G401 (cell line): ENCODE measurements around the gene RASL12. TPM values are rescaled to one million over a fixed set of nuclear protein-coding genes. Genes with fewer than 3 reads are reported as not detected.
"Not testable (repeated sequence)": the region's sequence is repeated elsewhere in the genome, so short reads cannot be mapped to it uniquely, and the experiment has no call there.

Source experiments
- DNase-seq: peaks from one replicate; pipeline ENCODE4 v3.0.0-alpha.2; 2015; ENCODE audit warnings: low spot score
- in situ Hi-C: cut with HindIII; loops from 2 replicates; pipeline ENCODE4 v1.10.0; 2016; ENCODE audit warnings: low sequenced_read_pairs, mixed read lengths
- total RNA-seq: library from RNA; depleted of rRNA; stranded (reverse); fragments of >200 nt; shearing (Covaris generic); gene quantifications from 2 replicates; pipeline ENCODE4 v1.2.3, GENCODE V29; 2014

The RASL12 gene
- total RNA-seq, 1 experiment from 2014 or later: not detected

- in situ Hi-C loops: no loop called here
- DNase-seq: no peak
Measured at GRCh38 chr15:65040461-65040860, 27.3 kb downstream of the RASL12 start.

GRCh38 chr15:65038836-65039235 is 29.0 kb downstream of the RASL12 start:
- DNase-seq: no peak
- in situ Hi-C loops: no loop called here

- in situ Hi-C loops: no loop called here
- DNase-seq: no peak
Measured at GRCh38 chr15:65038428-65038827, 29.4 kb downstream of the RASL12 start.

- in situ Hi-C loops: no loop called here
- no peak for DNase-seq
Measured at GRCh38 chr15:65037309-65037708, 30.5 kb downstream of the RASL12 start.

GRCh38 chr15:65034719-65035118 is 33.1 kb downstream of the RASL12 start:
- DNase-seq: no peak
- in situ Hi-C loops: no loop called here

GRCh38 chr15:65033659-65034269 is 34.0 kb downstream of the RASL12 start:
- peak; percentile 45 for DNase-seq
- in situ Hi-C loops: no loop called here

- peak; percentile 75 for DNase-seq
- in situ Hi-C loops: no loop called here
Measured at GRCh38 chr15:65032801-65033537, 34.8 kb downstream of the RASL12 start.

GRCh38 chr15:65029736-65030208 is 38.0 kb downstream of the RASL12 start:
- in situ Hi-C loops: no loop called here
- no peak for DNase-seq

GRCh38 chr15:65028921-65029735 is 38.7 kb downstream of the RASL12 start, which contains the start of gene MTFMT:
Gene MTFMT, minus strand, starts transcription at chr15:65029639. Its CDS starts 26 bp downstream, at chr15:65029613.
- in situ Hi-C loops: no loop called here

GRCh38 chr15:65028338-65028737 is 39.5 kb downstream of the RASL12 start:
- in situ Hi-C loops: no loop called here

More at GRCh38 chr15:65028921-65029735, 38.7 kb downstream of the RASL12 start, which contains the start of gene MTFMT:
- DNase-seq: peak; percentile 88

GRCh38 chr15:65027593-65027992 is 40.2 kb downstream of the RASL12 start:
- in situ Hi-C loops: no loop called here

More at GRCh38 chr15:65028338-65028737, 39.5 kb downstream of the RASL12 start:
- peak; percentile 8 for DNase-seq

GRCh38 chr15:65026756-65027155 is 41.0 kb downstream of the RASL12 start:
- DNase-seq: no peak
- in situ Hi-C loops: no loop called here

More at GRCh38 chr15:65027593-65027992, 40.2 kb downstream of the RASL12 start:
- DNase-seq: no peak

GRCh38 chr15:65021488-65021887 is 46.3 kb downstream of the RASL12 start:
- DNase-seq: no peak
- in situ Hi-C loops: no loop called here

- no peak for DNase-seq
- in situ Hi-C loops: no loop called here
Measured at GRCh38 chr15:65020419-65020818, 47.4 kb downstream of the RASL12 start.

GRCh38 chr15:65011198-65011597 is 56.6 kb downstream of the RASL12 start:
- in situ Hi-C loops, DNase-seq: not testable (repeated sequence)

- no peak for DNase-seq
- in situ Hi-C loops: no loop called here
Measured at GRCh38 chr15:65008983-65009382, 58.8 kb downstream of the RASL12 start.

- in situ Hi-C loops: no loop called here
- DNase-seq: no peak
Measured at GRCh38 chr15:65006876-65007275, 60.9 kb downstream of the RASL12 start.

GRCh38 chr15:65004993-65005392 is 62.8 kb downstream of the RASL12 start:
- in situ Hi-C loops: no loop called here

More at GRCh38 chr15:65004993-65005392, 62.8 kb downstream of the RASL12 start:
- no peak for DNase-seq
